Stomach (tissue), 4 donors: ENCODE measurements around the gene TMEM186.

ENCODE experiments used
- POLR2A ChIP-seq, 4 donors: fragments of 450-650 bp; IDR thresholded peaks; one replicate each; pipeline ENCODE4 v1.6.1; 2016; ENCODE audit warnings: antibody characterized with exemption in 4 of 4, control low read depth in 2 of 4, mild to moderate bottlenecking in 1 of 4, moderate library complexity in 1 of 4
- POLR2AphosphoS5 ChIP-seq, 3 donors: sonication (generic); formaldehyde crosslinking; IDR thresholded peaks; one replicate each; pipeline ENCODE4 v1.6.1; 2016; ENCODE audit warnings: antibody characterized with exemption in 3 of 3
- TF ChIP-seq, protein P1 (sequence below), 7 experiments: fragments of 450-650 bp in 4 of 7; fragments of 200-600 bp in 3 of 7; sonication (generic) in 3 of 7; IDR thresholded peaks; one replicate each; pipeline ENCODE4 v1.5.1; 2016 to 2019; ENCODE audit warnings: antibody characterized with exemption in 7 of 7, control low read depth in 2 of 7, mild to moderate bottlenecking in 1 of 7

GRCh38 chr16:8819411-8820034 lies 22.1 kb upstream of the TMEM186 start:
- TF ChIP-seq, protein P1, sequence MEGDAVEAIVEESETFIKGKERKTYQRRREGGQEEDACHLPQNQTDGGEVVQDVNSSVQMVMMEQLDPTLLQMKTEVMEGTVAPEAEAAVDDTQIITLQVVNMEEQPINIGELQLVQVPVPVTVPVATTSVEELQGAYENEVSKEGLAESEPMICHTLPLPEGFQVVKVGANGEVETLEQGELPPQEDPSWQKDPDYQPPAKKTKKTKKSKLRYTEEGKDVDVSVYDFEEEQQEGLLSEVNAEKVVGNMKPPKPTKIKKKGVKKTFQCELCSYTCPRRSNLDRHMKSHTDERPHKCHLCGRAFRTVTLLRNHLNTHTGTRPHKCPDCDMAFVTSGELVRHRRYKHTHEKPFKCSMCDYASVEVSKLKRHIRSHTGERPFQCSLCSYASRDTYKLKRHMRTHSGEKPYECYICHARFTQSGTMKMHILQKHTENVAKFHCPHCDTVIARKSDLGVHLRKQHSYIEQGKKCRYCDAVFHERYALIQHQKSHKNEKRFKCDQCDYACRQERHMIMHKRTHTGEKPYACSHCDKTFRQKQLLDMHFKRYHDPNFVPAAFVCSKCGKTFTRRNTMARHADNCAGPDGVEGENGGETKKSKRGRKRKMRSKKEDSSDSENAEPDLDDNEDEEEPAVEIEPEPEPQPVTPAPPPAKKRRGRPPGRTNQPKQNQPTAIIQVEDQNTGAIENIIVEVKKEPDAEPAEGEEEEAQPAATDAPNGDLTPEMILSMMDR (IDR thresholded peaks at IDR 0.05): no peak
- TF ChIP-seq POLR2A (IDR thresholded peaks at IDR 0.05) (no peak), POLR2AphosphoS5 (IDR thresholded peaks at IDR 0.05) (no peak)
